GM12872 (cell line): ENCODE results near the gene ZNF821.

Experiments
- TF ChIP-seq, protein P1 (sequence below): IDR thresholded peaks from 3 replicates; pipeline ENCODE4 v1.5.1; 2011; ENCODE audit warnings: low read depth, mild to moderate bottlenecking, low read length, moderate library complexity; ENCODE audit not compliant: insufficient read depth

ZNF821 gene

DNA sequence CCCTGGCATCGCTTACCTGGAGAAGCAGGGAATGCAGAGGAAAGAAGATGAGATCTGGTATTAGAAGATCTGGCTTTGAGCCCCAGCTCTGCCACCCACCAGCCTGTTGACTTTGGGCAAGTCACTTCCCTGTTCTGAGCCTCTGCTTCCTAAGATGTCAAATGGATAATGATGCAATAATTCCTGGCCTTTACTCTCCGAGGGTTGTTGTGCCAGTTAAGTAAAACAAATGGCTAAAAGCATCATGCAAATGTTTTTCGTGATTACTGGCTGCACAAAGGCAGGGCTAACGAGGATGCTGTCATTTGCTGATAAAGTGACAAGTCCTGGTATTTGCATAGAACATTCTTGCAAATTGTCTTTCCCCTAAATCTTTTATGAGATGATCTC is 1.3 kb upstream of the ZNF821 start:
- TF ChIP-seq, protein P1, sequence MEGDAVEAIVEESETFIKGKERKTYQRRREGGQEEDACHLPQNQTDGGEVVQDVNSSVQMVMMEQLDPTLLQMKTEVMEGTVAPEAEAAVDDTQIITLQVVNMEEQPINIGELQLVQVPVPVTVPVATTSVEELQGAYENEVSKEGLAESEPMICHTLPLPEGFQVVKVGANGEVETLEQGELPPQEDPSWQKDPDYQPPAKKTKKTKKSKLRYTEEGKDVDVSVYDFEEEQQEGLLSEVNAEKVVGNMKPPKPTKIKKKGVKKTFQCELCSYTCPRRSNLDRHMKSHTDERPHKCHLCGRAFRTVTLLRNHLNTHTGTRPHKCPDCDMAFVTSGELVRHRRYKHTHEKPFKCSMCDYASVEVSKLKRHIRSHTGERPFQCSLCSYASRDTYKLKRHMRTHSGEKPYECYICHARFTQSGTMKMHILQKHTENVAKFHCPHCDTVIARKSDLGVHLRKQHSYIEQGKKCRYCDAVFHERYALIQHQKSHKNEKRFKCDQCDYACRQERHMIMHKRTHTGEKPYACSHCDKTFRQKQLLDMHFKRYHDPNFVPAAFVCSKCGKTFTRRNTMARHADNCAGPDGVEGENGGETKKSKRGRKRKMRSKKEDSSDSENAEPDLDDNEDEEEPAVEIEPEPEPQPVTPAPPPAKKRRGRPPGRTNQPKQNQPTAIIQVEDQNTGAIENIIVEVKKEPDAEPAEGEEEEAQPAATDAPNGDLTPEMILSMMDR: no peak

DNA sequence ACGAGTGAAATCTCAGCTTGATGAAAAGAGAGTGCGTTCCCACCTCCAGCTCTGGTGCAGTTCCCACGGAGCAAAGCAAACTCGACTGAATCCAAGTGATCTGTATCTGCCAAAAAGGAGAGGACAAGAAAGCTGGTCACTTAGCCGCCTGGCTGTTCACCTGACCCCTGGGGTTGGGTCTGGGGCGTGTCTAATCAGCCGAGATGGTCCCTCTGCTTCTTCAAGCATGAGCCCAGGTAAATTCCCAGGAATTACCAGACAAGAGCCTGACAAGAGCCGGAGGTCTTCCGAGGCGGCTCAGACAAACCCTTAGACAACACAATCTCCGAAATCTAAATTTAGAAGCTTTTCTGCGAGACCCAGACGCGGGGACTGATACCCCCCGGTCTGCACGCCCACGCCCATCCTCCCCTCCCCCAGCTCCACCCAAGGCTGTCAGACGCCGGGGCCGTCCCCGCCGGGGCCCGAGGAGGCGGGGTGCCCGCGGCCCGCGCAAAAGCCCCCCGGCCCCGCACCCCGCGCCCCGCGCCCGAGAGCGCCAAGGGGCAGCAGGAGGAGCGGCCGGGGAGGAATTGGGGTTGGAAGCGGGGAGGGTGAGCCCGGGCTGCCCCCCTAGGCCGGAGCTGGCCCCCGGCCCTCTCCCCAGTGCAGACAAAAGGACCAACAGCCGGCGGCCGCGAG is 674 bp downstream of the ZNF821 start:
- TF ChIP-seq, protein P1: no peak

DNA sequence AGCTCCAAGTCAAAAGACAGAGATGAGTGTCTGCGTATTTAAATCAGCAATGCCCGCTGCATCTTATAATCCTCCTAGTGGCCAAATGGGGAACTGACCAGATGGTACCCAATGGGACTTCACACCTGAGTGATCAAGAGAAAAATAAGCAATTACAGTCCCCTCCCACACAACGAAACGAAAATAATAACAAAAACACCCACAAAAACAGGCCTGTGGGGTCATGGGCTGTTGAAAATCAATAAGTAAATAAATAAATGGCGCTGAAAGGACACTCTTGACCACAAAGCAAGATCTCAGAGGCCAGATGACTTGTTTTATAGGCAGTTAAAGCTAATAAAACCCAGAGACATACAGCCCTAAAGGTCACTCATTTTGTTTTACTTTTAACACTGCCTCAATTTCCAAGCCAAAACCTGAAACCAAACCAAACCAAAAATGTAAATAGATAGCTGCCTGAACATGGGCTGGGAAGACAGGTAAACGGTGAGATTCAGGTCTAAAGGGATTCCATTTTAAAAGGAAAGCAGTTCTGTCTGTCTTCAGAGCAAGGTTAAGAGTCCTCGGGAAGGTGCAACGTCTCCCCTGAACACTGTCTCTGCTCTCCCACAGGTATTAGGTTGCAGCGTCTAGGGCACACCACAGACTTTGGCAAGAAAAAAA is 1.3 kb downstream of the ZNF821 start:
- TF ChIP-seq, protein P1: peak; percentile 84

DNA sequence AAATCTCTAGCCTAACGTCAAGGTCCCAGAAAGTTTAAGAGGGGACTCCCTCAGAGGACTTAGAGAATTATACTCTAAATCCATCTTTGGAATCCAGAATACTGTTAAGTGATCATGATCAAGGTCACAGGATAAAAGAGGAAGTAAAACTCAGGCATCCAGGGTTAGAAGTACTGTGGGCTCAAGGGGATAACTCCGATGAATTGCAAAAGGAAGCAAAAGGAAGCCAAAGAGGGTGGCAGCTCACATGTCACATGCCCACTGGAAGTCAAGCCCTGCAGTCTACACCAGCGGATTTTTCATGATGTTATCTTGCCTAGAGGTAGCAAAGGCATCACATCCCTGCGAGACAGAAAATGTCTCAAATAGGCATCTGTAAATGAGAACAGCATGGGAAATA is 3.8 kb downstream of the ZNF821 start:
- TF ChIP-seq, protein P1: no peak

DNA sequence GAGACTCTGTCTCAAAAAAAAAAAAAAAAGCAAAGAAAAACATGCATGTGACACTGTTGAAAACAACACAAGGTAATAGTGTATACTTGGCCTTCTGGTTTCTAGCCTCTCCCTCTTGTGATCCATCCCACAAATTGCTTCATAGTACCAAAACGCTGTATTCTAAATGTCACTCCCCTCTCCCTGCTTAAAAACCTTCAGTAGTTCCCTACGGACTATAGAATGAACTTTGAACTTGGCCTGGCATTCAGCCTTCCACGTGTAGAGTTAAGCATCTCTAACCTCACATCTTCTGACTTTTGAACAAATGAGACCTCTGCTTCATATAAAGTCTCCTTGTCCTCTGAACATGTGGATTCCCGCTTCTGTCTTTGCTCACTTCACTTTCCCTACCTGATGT is 5.1 kb downstream of the ZNF821 start:
- TF ChIP-seq, protein P1: no peak

DNA sequence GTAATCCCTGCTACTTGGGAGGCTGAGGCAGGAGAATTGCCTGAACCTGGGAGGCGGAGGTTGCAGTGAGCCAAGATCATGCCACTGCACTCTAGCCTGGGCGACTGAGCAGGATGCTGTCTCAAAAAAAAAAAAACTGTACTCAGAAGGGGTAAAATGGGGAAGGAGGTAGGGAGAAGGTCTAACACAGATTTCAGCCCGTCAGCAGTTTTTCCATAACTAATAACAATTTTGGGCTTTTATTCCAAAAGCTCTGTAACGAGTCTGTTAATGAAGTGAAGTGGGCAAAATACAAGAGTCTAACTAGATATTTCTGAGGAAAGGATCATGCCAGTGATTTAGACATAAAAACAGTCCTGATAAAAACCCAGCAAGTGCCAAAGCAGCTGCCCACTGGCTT is 10.8 kb downstream of the ZNF821 start:
- TF ChIP-seq, protein P1: no peak

DNA sequence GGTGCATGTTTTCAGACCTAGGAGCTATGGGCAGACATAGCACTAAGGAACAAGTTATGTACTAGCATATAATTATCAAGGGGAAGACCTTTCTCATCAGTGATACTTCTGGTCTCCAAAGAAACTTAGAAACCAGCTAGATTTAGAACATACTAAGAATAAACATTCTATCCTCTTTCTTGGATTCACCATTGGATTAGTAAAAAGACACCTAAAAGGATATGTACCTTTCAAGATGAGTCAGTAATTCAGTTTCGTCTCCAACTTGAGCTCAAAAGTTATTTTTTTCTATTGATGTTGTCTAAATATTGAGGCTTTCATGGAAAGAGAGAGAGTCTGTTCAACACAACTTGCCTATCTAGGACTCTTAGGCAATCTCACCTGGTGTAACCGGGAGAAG is 13.2 kb downstream of the ZNF821 start:
- TF ChIP-seq, protein P1: no peak
